Umbilical cord (tissue), 2 donors: ENCODE measurements around the gene LYZ. TPM values are rescaled to one million over a fixed set of nuclear protein-coding genes. Genes with fewer than 3 reads are reported as not detected.

Source experiments
- DNase-seq: peaks from one replicate; pipeline ENCODE4 v3.0.0-alpha.2; 2015; ENCODE audit warnings: low spot score
- total RNA-seq: library from RNA; depleted of rRNA; stranded (reverse); fragments of >200 nt; gene quantifications from one replicate; pipeline ENCODE4 v1.2.3, GENCODE V29; 2014; ENCODE audit warnings: low replicate concordance; ENCODE audit not compliant: insufficient read depth

LYZ gene
- total RNA-seq, 1 donor from 2014 or later = 16.4 TPM

- no peak for DNase-seq
Observed at GRCh38 chr12:69338936-69339335, 9.2 kb upstream of the LYZ start.

DNA sequence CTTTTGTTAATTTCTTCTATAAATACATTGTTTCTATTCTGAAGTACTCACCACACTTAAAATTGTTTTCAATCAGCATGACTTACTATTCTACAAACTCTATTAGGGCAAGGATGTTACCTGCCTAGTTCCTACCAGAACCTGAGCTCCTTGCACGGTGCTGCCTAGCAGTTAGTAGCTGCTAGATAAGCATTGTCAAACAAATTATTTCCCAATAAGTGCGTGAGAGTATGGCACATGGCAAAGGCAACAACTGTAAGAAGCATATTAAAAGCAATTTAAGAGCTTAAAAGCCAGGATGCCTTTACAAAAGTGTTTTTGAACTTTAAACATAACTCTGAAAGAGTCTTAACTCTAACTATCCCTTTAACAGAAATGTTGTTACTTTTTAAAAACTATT is 8.2 kb upstream of the LYZ start:
- no peak for DNase-seq

GRCh38 chr12:69341328-69341727 is 6.9 kb upstream of the LYZ start:
- no peak for DNase-seq

DNA sequence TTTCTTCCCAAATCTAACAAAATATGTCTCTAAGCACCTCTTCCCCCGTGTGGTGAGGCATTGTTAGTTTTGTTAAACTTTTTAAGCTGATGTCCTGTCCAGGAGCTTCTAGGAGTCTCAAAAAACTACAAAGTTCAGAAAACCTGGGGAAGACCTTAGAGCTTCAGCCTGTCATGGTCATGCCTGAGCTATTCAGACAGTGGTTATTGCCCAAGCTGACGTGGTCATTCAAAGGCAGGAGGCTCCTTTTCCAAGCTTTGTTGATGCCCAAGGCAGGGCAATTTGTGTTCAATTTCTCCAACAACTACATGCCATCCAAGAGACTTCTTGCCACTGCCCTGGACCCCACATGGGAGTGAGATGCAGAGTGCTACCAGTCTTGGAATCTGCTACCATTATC is 5.8 kb upstream of the LYZ start:
- no peak for DNase-seq

- no peak for DNase-seq
Observed at GRCh38 chr12:69343357-69343756, 4.8 kb upstream of the LYZ start.

DNA sequence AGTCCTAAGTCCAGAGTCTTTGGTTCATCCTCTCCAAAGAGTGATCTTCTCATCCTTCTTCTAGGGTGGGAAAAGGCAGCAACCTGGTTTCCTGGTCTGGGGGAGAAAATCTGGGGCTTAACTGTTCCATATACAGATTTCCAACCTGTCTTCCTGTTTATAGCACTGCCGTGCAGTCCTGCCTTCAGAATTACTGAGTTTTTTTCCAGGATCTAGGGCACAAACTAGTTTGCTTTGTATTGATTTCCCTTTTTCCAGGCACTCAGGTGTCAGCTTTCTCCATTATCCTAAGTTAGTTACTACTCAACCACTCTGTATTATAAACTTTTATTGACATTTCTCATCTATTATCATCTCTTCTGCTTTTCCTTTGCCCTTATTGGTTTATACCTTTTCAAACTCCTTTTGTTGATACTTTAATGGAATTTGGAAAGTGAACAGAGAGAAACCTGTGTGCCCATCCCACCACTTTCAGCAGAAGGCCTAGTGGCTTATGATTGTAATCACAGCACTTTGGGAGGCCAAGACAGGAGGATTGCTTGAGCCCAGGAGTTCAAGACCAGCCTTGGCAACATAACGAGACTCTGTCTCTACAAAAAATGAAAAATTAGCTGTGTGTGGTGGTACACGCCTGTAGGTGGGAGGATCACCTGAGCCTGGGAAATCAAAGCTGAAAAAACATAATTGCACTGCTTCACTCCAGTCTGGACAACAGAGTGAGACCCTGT is 4.1 kb upstream of the LYZ start:
- no peak for DNase-seq

DNA sequence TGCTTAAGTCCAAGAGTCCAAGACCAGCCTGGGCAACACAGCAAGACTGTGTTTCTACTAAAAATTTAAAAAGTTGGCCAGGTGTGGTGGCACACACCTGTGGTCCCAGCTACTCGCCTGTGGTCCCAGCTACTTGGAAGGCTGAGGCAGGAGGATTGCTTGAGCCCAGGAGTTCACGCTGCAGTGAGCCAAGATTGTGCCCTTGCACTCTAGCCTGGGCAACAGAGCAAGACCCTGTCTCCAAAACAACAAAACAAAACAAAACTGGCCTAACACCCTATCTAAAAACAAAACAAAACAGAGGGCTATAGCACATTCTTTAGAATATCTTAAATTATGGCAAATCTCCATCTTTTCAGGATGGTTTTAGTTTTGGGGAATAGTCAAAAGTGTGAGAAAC is 3.1 kb upstream of the LYZ start:
- DNase-seq = no peak

DNA sequence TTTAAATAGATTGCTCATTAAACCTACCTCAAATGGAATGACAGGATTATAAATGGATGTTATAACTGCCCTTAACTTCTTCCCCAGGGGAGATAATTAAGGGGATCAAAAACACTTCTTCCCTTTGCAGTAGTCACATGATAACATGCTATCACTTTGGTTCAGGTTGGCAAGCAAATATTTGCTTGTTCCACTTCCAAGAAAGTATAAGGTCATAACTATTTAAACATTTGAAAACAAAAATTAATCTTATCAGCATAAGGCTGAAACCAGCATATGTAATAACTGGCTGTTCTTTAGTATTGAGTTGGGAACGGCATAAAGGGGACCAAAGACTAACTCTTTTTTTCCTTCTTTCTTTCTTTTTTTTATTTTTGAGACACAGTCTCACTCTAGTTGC is 2.4 kb upstream of the LYZ start:
- DNase-seq = no peak

DNA sequence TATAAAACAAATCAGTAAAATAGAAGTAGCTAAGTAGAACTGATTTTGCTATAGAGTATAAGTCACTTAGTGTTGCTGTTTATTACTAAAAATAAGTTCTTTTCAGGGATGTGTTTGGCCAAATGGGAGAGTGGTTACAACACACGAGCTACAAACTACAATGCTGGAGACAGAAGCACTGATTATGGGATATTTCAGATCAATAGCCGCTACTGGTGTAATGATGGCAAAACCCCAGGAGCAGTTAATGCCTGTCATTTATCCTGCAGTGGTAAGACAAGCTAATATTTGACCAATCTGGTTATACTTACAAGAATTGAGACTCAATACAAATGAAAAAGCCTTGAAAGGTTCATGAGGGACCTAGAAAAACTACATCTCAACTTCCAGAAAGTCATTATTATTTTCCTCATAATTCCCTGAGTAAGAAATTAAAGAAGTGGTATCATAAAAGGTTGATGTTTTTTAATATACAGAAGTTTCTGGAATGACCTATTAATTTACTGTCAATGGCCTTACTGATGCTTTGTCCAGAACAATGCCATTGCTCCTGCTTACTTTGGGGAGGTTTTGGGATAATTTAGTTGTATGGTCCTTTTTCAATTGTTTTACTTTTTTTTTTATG is 1.9 kb downstream of the LYZ start:
- DNase-seq = no peak

DNA sequence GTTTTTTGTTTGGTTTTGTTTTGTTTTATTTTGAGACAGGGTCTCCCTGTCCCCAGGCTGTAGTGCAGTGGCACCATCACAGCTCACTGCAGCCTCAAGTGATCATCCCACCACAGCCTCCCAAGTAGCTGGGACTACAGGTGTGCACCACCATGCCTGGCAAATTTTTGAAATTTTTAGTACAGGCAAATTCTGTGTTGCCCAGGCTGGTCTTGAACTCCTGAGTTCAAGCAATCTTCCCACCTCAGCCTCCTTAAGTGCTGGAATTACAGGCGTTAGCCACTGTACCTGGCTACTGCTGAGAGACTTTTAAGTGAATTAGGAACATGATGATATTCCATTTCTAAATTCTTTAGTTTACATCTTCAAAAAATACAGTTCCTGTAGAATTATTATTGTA is 2.6 kb downstream of the LYZ start:
- no peak for DNase-seq

DNA sequence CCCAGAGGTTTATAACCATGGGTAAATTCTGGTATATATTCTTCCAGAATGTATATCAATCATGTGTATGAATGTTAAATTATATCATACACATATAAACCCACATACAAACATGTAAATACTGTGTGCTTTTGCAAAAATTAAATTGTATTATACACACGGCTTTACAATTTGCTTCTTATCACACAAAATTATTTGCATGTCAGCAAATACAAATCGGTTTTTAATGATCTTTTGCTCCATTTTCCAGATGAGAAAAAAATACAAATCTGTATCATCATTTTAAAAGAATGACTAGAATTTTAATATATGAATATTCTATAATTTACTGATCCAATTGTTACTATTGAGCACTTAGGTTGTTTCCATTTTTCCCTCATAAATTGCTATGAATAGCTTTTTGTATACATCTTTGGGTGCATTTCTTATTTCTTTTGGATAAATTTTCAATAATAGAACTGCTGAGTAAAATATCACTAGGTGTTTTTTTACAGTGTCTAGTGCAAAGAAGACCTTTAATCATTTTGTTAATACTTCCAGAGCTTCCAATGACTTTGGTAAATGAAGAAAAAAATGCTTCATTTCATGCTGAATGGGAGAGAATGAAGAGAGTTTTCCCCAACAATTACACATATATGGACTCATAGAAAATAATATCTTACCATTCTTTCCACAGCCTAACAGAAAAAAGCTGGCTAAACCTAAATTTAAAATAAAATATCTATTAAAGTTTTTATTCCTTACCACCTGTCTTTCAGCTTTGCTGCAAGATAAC is 3.5 kb downstream of the LYZ start:
- no peak for DNase-seq

- DNase-seq = no peak
Observed at GRCh38 chr12:69352904-69353303, 4.7 kb downstream of the LYZ start.

DNA sequence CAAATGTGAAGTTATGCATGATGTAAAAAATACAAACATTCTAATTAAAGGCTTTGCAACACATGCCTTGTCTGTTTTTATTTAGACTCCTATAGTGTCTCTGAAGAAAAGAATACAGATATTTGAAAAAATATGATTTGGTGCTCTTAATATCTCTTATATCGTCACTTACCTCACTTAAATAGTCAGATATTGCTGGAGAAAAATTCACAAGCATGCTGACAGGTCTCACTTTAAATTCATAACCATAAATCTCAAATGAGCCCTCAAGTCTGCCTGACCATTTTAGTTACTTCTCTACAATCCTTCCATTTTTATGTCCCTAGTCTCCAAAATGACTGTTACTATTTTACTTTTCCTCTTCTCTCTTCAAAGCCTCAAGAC is 6.0 kb downstream of the LYZ start:
- DNase-seq = no peak

- DNase-seq = peak; percentile 40
Observed at GRCh38 chr12:69354556-69355187, 6.5 kb downstream of the LYZ start.

- DNase-seq = no peak
Observed at GRCh38 chr12:69355363-69356028, 7.3 kb downstream of the LYZ start.

DNA sequence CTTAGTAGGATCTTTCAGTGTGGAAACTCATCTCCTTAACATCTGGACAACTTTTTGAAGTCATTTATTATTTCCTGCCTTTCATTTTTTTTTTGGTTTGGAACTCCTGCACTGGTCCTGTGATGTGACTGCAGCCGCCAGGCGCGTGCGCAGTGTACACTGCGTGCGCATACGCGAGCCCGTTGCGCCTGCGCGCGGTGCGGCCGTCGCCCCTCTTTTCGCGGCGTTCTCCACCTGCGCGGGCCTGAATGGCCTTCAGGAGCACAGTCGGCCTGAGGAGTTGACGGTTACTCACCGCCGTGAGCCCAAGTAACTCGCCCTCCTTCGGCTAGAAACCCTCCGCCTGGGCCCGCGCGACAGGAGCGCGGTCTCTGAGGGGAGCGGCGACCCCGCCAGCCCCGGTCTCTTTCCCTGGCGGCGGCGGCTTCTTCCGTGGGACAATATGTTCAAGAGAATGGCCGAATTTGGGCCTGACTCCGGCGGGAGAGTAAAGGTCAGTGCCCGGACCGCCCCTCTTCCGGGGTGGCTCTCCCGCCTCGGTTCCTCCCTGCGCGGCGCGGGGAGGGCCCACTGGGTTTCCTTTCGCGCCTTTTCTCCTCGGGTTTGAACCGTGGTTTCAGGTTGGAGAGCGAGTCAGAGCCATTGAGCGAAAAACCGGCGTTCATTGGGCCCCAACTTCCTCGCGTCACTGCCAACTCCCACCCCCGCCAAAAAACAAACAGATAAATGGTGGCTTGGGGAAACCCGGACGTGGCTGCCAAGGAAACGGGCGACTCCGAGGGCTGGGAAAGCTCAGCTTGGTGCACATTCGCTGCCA is 11.6 kb downstream of the LYZ start, which contains the start of gene YEATS4:
TSS of gene YEATS4 (plus strand) at position 213 of the 817 bp plus-strand sequence. CDS start at position 443, 230 bp downstream.
- peak; percentile 93 for DNase-seq

DNA sequence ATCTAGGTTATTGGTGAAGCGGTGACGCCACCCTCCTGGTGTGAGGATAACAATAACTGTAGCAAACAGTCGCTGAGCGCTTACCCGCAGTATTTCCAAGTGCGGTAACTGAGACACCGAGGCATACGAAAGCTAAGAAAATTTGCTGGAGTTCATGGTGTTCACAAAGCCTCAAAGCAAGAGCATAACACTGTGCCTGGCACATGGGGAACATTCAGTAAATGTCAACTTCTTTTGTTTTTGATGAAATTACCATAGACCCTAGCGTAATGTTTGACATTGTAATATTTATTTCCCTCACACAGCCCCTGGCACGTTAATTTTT is 12.1 kb downstream of the LYZ start:
- DNase-seq = no peak

GRCh38 chr12:69366796-69367195 is 18.6 kb downstream of the LYZ start:
- no peak for DNase-seq

DNA sequence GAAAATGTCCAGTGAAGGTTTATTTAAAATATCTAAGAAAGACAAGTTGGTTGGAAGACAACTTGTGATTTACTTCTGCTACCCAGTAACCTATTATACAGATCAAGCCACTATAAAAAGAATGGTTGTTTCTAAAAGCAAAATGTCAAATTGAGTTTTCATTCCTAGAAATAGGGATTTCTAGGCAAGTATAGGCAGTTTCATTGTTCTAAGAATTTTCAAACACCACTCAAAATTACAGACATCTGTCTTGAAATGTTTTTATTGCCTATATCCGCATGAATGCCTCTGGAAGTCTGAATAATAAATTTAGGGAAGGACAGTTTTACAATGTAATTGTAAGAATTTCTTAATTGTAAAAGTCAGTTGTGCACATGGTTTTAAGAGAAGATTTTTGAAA is 20.0 kb downstream of the LYZ start:
- DNase-seq = no peak

DNA sequence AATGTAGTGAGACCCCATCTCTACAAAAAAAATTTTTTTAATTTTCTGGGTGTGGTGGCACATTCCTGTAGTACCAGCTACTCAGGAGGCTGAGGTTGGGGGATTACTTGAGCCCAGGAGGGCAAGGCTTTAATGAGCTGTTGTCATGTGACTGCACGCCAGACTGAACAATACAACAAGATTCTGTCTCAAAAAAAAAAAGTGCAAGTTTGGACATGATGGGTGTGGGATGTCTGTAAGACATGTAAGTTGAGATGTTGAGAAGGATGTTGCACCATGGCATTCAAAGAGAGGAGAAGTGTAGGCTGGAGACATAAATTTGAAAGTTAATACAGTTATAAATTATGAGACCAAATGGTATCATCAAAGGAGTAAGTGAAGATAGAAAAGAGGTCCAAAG is 34.9 kb downstream of the LYZ start:
- no peak for DNase-seq

GRCh38 chr12:69385038-69385437 is 36.9 kb downstream of the LYZ start:
- DNase-seq = no peak
